IPS-18c (cell line): Measurements from ENCODE around the gene SHANK1.

ENCODE experiments used
- H3K4me3 ChIP-seq: 2 replicates; pipeline ENCODE4 v1.7.0; 2013; ENCODE audit warnings: low read depth, mild to moderate bottlenecking, low read length, moderate library complexity; ENCODE audit not compliant: insufficient read depth
- H3K9me3 ChIP-seq: one replicate; pipeline ENCODE4 v1.6.1; 2013; ENCODE audit warnings: mild to moderate bottlenecking, low read length, moderate library complexity; ENCODE audit not compliant: control insufficient read depth, insufficient read depth

Gene SHANK1

DNA sequence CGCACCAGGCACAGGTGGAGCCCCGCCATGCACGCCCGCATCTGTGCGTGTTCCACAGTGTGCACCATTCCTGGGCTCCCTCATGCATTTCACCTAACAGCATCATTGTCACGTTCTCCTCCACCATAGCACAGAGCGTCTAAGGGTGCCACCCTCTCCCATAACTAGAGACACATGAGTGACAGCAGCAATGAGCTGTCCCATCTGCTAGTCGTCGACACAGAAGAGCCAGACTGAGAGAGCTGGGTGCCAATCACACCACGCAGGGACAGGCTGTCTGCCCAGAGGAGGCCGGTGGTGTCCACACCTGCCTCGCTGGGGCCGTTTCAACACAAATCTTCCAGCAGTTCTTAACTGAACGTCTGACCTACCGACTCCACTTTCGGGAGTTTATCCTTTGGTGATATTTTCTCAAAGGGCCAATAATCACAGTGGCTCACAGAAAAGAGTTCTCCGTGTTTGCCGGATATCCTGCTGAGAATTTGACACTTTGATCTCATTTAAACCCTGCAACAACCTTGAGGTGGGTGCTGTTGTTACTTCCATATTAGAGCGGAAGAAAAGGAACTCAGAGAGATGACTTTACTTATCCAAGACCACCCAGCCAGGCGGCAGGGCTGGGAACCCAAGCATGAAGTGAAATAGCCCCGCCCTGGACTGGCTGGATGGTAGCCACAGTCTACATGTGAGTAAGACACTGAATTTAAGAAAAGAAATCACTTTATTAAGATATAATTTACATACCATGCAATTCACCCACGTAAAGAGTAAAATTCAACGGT is 19.7 kb upstream of the SHANK1 start:
- H3K4me3 ChIP-seq = no peak overlapping the region
- no peaks in the 10 kb centered on the region for H3K9me3 ChIP-seq

- H3K9me3 ChIP-seq = no peaks in the 10 kb centered on the region
Measured at GRCh38 chr19:50736338-50736737, 16.7 kb upstream of the SHANK1 start.

GRCh38 chr19:50735869-50736268 is 16.3 kb upstream of the SHANK1 start:
- H3K4me3 ChIP-seq = no peak overlapping the region
- H3K9me3 ChIP-seq = no peaks in the 10 kb centered on the region

More at GRCh38 chr19:50736338-50736737, 16.7 kb upstream of the SHANK1 start:
- H3K4me3 ChIP-seq = no peak overlapping the region

DNA sequence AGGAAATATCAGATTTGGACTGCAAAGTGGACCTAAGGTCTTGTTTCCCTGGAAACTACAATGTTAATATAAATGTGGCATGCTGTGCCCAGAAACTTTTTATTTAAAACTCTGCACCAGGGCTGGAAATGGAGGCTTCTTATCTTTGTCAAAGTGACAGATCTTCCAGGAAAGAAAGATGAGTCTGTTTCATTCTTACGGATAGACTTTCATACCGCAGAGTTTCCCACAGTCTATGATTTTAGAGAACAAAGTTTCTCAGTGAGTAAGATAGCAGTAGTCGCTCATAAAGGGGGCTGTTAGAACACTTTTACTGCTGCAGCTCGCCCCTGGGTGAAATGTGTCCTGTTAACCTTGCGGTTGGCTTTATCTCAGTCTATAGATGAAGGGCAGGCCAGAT is 10.3 kb upstream of the SHANK1 start:
- H3K4me3 ChIP-seq = no peak overlapping the region
- H3K9me3 ChIP-seq = no peaks in the 10 kb centered on the region

DNA sequence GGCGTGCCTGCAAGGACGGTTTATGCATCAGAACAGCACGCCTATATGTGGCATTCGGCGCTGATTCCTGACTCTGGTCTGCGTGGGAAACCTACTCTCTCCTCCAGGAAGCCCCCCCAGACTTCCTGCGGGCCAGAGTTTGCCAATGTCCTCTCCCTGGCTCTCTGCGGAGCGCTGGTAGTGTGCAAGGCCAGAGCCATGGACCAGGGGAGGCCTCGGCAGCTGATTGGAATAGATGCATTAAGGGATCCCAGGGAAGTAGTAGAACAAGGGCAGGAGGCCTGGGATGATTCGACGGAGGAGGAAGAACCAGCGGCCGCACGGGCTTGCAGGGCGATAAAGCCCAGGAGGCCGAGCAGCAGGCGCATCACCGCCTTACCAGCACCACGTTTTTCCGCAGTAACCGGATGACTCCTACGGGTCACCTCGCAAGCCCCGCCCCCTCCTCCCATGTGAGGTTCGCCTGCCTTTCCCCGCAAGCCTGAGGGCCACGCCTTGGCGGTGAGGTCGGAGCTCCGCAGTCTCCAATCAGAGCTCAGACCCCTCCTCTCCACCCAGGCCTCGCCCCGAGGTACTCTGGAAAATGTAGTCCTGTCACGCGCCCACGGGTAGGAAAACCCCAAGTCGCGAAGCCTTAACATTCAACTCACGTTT is 8.6 kb upstream of the SHANK1 start:
- no peaks in the 10 kb centered on the region for H3K9me3 ChIP-seq

GRCh38 chr19:50725911-50726230 is 6.3 kb upstream of the SHANK1 start:
- Histone ChIP-seq H3K4me3 (peak overlapping the region; percentile 77), H3K9me3 (peaks cover 3% of the 10 kb centered on the region)

More for the DNA sequence above, 8.6 kb upstream of the SHANK1 start:
- peak overlapping the region; percentile 38; the same call in 1 of the 2 replicates for H3K4me3 ChIP-seq

- peak overlapping the region; percentile 77 for H3K4me3 ChIP-seq
- H3K9me3 ChIP-seq = peaks cover 3% of the 10 kb centered on the region
Measured at GRCh38 chr19:50725218-50725910, 5.8 kb upstream of the SHANK1 start.

DNA sequence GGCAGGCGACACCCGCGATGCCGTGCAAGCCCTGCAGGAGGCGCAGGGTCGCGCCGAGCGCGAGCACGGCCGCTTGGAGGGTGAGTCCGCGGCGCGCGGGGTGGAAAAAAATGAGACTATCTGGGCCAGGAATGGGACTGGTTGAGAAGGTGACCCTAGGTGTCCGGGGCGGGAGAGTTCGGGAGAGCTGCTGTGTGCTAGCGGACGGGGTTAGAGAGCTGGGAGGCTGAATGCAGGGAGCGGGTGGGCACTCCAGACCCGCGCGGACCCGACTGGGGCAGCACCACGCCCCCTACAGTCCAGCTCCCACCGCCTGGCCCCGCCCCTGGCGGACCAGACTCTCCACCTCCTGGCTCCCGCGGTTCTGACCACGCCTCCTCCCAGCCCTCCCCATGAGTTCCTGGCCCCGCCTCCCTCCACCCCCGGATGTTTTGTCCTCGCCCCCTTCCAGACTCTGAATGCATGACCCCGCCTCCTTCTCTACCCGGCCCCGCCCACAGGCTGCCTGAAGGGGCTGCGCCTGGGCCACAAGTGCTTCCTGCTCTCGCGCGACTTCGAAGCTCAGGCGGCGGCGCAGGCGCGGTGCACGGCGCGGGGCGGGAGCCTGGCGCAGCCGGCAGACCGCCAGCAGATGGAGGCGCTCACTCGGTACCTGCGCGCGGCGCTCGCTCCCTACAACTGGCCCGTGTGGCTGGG is 5.1 kb upstream of the SHANK1 start:
- peak overlapping the region; percentile 77 for H3K4me3 ChIP-seq
- H3K9me3 ChIP-seq = peaks cover 3% of the 10 kb centered on the region

- H3K9me3 ChIP-seq = peaks cover 3% of the 10 kb centered on the region
- H3K4me3 ChIP-seq = peak overlapping the region; percentile 74
Measured at GRCh38 chr19:50723735-50724521, 4.3 kb upstream of the SHANK1 start.

GRCh38 chr19:50723069-50723468 is 3.5 kb upstream of the SHANK1 start, which contains the start of gene CLEC11A:
CLEC11A (plus strand) TSS chr19:50723364; CDS start chr19:50723526, 162 bp downstream.
- H3K4me3 ChIP-seq = peak within 1 kb of the TSS; percentile 74
- peaks cover 3% of the 10 kb centered on the region for H3K9me3 ChIP-seq

- peak overlapping the region; percentile 9 for H3K4me3 ChIP-seq
- H3K9me3 ChIP-seq = peaks cover 3% of the 10 kb centered on the region
Measured at GRCh38 chr19:50722201-50723013, 2.8 kb upstream of the SHANK1 start.

GRCh38 chr19:50721441-50722137 is 2.0 kb upstream of the SHANK1 start:
- no peak overlapping the region for H3K4me3 ChIP-seq
- H3K9me3 ChIP-seq = peaks cover 3% of the 10 kb centered on the region

GRCh38 chr19:50720921-50721381 is 1.3 kb upstream of the SHANK1 start:
- Histone ChIP-seq H3K9me3 (peaks cover 3% of the 10 kb centered on the region), H3K4me3 (no peak overlapping the region)

- H3K4me3 ChIP-seq = no peak overlapping the region
- peaks cover 3% of the 10 kb centered on the region for H3K9me3 ChIP-seq
Measured at GRCh38 chr19:50720181-50720920, 749 bp upstream of the SHANK1 start.

DNA sequence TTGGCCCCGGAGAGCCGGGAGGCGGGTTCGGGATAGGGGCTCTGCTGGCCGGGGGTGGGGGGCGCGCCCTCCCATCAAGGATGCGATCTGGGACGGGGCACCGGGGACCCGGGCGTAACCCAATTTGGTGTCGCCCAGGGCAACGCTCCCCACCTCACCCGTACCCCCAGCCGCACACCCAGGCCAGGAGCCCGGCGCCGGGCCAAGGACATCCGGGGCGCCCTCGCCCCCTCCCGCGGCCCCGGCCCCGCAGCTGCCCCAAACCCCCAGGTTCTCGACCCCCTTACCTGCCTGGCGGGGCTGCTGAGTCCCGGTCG is 525 bp downstream of the SHANK1 start:
- H3K4me3 ChIP-seq = peak overlapping the region; percentile 52

More for the DNA sequence above, 525 bp downstream of the SHANK1 start:
- H3K9me3 ChIP-seq = peaks cover 3% of the 10 kb centered on the region
